GM19240 (cell line): ENCODE results near the gene TXNDC16.
"Not testable (repeated sequence)": the region's sequence is repeated elsewhere in the genome, so short reads cannot be mapped to it uniquely, and the experiment has no call there.

Experiments used
- DNase-seq: peaks from one replicate; pipeline ENCODE4 v3.0.0; 2011; ENCODE audit warnings: low spot score; ENCODE audit not compliant: insufficient read length

Gene TXNDC16

GRCh38 chr14:52552063-52552988, at the start of gene TXNDC16, which contains the start of gene GPR137C:
Gene TXNDC16 (minus strand): TSS chr14:52552505. CDS start chr14:52543557, 8,948 bp downstream.
Gene GPR137C (plus strand): TSS chr14:52552836. CDS start chr14:52553148, 312 bp downstream.
- DNase-seq = peak; percentile 80

- no peak for DNase-seq
Observed at GRCh38 chr14:52599974-52600373, 47.7 kb upstream of the TXNDC16 start.

GRCh38 chr14:52598568-52598967, 46.3 kb upstream of the TXNDC16 start:
- no peak for DNase-seq

GRCh38 chr14:52596861-52597260, 44.6 kb upstream of the TXNDC16 start:
- no peak for DNase-seq

GRCh38 chr14:52596320-52596719, 44.0 kb upstream of the TXNDC16 start:
- no peak for DNase-seq

GRCh38 chr14:52590318-52590717, 38.0 kb upstream of the TXNDC16 start:
- DNase-seq = no peak

- no peak for DNase-seq
Observed at GRCh38 chr14:52589646-52590045, 37.3 kb upstream of the TXNDC16 start.

GRCh38 chr14:52583544-52583943, 31.2 kb upstream of the TXNDC16 start:
- DNase-seq = no peak

- DNase-seq = no peak
Observed at GRCh38 chr14:52575858-52576257, 23.6 kb upstream of the TXNDC16 start.

GRCh38 chr14:52568454-52568853, 16.1 kb upstream of the TXNDC16 start:
- not testable (repeated sequence) for DNase-seq

- no peak for DNase-seq
Observed at GRCh38 chr14:52563120-52563519, 10.8 kb upstream of the TXNDC16 start.

GRCh38 chr14:52558688-52559087, 6.4 kb upstream of the TXNDC16 start:
- no peak for DNase-seq

GRCh38 chr14:52553671-52554575, 1.6 kb upstream of the TXNDC16 start:
- DNase-seq = no peak

GRCh38 chr14:52553002-52553670, 831 bp upstream of the TXNDC16 start:
- no peak for DNase-seq

- DNase-seq = no peak
Observed at GRCh38 chr14:52551696-52552062, 626 bp downstream of the TXNDC16 start.

GRCh38 chr14:52551205-52551604, 1.1 kb downstream of the TXNDC16 start:
- no peak for DNase-seq

- no peak for DNase-seq
Observed at GRCh38 chr14:52550661-52551060, 1.6 kb downstream of the TXNDC16 start.

- no peak for DNase-seq
Observed at GRCh38 chr14:52547526-52547925, 4.8 kb downstream of the TXNDC16 start.

- DNase-seq = no peak
Observed at GRCh38 chr14:52547027-52547426, 5.3 kb downstream of the TXNDC16 start.

GRCh38 chr14:52546318-52546670, 6.0 kb downstream of the TXNDC16 start:
- no peak for DNase-seq

GRCh38 chr14:52545584-52546317, 6.6 kb downstream of the TXNDC16 start:
- no peak for DNase-seq
